Measurements from ENCODE around the gene GGACT.

Gene GGACT

GRCh38 chr13:100564444-100565223 is 24.0 kb downstream of the GGACT start:
- H3K36me3 ChIP-seq (ENCODE audit: control insufficient read depth, insufficient read depth, low read length), result no peaks in the 10 kb centered on the region
- no peak overlapping the region for H3K4me3 ChIP-seq (ENCODE audit: low read depth, low read length)
- peak overlapping the region; percentile 9 for H3K9ac ChIP-seq (ENCODE audit: low read depth, low read length)
- no peaks in the 10 kb centered on the region for H3K4me1 ChIP-seq (ENCODE audit: control insufficient read depth, insufficient read depth, low read length)
- H3K9me3 ChIP-seq (ENCODE audit: control insufficient read depth, insufficient read depth, low read length), result no peaks in the 10 kb centered on the region
- H3K27me3 ChIP-seq (ENCODE audit: control insufficient read depth, insufficient read depth, low read length), result no peaks in the 10 kb centered on the region

- H3K9me3 ChIP-seq (ENCODE audit: control insufficient read depth, insufficient read depth, low read length), result no peaks in the 10 kb centered on the region
- no peak overlapping the region for H3K4me3 ChIP-seq (ENCODE audit: low read depth, low read length)
- H3K4me1 ChIP-seq (ENCODE audit: control insufficient read depth, insufficient read depth, low read length), result no peaks in the 10 kb centered on the region
- H3K36me3 ChIP-seq (ENCODE audit: control insufficient read depth, insufficient read depth, low read length), result no peaks in the 10 kb centered on the region
- no peaks in the 10 kb centered on the region for H3K27me3 ChIP-seq (ENCODE audit: control insufficient read depth, insufficient read depth, low read length)
- no peak overlapping the region for H3K9ac ChIP-seq (ENCODE audit: low read depth, low read length)
These were observed 24.8 kb downstream of the GGACT start for GRCh38 chr13:100563779-100564178.

- Histone ChIP-seq H3K36me3 (ENCODE audit: control insufficient read depth, insufficient read depth, low read length) (no peaks in the 10 kb centered on the region), H3K4me3 (ENCODE audit: low read depth, low read length) (no peak overlapping the region), H3K9me3 (ENCODE audit: control insufficient read depth, insufficient read depth, low read length) (no peaks in the 10 kb centered on the region), H3K9ac (ENCODE audit: low read depth, low read length) (no peak overlapping the region), H3K27me3 (ENCODE audit: control insufficient read depth, insufficient read depth, low read length) (no peaks in the 10 kb centered on the region), H3K4me1 (ENCODE audit: control insufficient read depth, insufficient read depth, low read length) (no peaks in the 10 kb centered on the region)
These were observed 26.9 kb downstream of the GGACT start for GRCh38 chr13:100561599-100562204.

GRCh38 chr13:100561158-100561499 is 27.5 kb downstream of the GGACT start:
- Histone ChIP-seq H3K4me1 (ENCODE audit: control insufficient read depth, insufficient read depth, low read length) (no peaks in the 10 kb centered on the region), H3K4me3 (ENCODE audit: low read depth, low read length) (no peak overlapping the region)

GRCh38 chr13:100560498-100561157 is 28.0 kb downstream of the GGACT start:
- Histone ChIP-seq H3K4me1 (ENCODE audit: control insufficient read depth, insufficient read depth, low read length) (no peaks in the 10 kb centered on the region), H3K4me3 (ENCODE audit: low read depth, low read length) (no peak overlapping the region), H3K27me3 (ENCODE audit: control insufficient read depth, insufficient read depth, low read length) (no peaks in the 10 kb centered on the region), H3K9me3 (ENCODE audit: control insufficient read depth, insufficient read depth, low read length) (no peaks in the 10 kb centered on the region), H3K36me3 (ENCODE audit: control insufficient read depth, insufficient read depth, low read length) (no peaks in the 10 kb centered on the region), H3K9ac (ENCODE audit: low read depth, low read length) (no peak overlapping the region)

More at GRCh38 chr13:100561158-100561499, 27.5 kb downstream of the GGACT start:
- no peaks in the 10 kb centered on the region for H3K27me3 ChIP-seq (ENCODE audit: control insufficient read depth, insufficient read depth, low read length)
- H3K9ac ChIP-seq (ENCODE audit: low read depth, low read length), result no peak overlapping the region
- H3K36me3 ChIP-seq (ENCODE audit: control insufficient read depth, insufficient read depth, low read length), result no peaks in the 10 kb centered on the region
- H3K9me3 ChIP-seq (ENCODE audit: control insufficient read depth, insufficient read depth, low read length), result no peaks in the 10 kb centered on the region

- Histone ChIP-seq H3K9ac (ENCODE audit: low read depth, low read length) (no peak overlapping the region), H3K36me3 (ENCODE audit: control insufficient read depth, insufficient read depth, low read length) (no peaks in the 10 kb centered on the region), H3K9me3 (ENCODE audit: control insufficient read depth, insufficient read depth, low read length) (no peaks in the 10 kb centered on the region), H3K27me3 (ENCODE audit: control insufficient read depth, insufficient read depth, low read length) (no peaks in the 10 kb centered on the region), H3K4me1 (ENCODE audit: control insufficient read depth, insufficient read depth, low read length) (no peaks in the 10 kb centered on the region), H3K4me3 (ENCODE audit: low read depth, low read length) (no peak overlapping the region)
These were observed 28.7 kb downstream of the GGACT start for GRCh38 chr13:100559886-100560285.

- Histone ChIP-seq H3K36me3 (ENCODE audit: control insufficient read depth, insufficient read depth, low read length) (no peaks in the 10 kb centered on the region), H3K9ac (ENCODE audit: low read depth, low read length) (no peak overlapping the region), H3K27me3 (ENCODE audit: control insufficient read depth, insufficient read depth, low read length) (no peaks in the 10 kb centered on the region), H3K4me1 (ENCODE audit: control insufficient read depth, insufficient read depth, low read length) (no peaks in the 10 kb centered on the region), H3K9me3 (ENCODE audit: control insufficient read depth, insufficient read depth, low read length) (no peaks in the 10 kb centered on the region), H3K4me3 (ENCODE audit: low read depth, low read length) (no peak overlapping the region)
These were observed 35.8 kb downstream of the GGACT start for GRCh38 chr13:100552755-100553154.

- H3K9me3 ChIP-seq (ENCODE audit: control insufficient read depth, insufficient read depth, low read length), result no peaks in the 10 kb centered on the region
- no peaks in the 10 kb centered on the region for H3K36me3 ChIP-seq (ENCODE audit: control insufficient read depth, insufficient read depth, low read length)
- H3K9ac ChIP-seq (ENCODE audit: low read depth, low read length), result no peak overlapping the region
- no peaks in the 10 kb centered on the region for H3K4me1 ChIP-seq (ENCODE audit: control insufficient read depth, insufficient read depth, low read length)
- no peak overlapping the region for H3K4me3 ChIP-seq (ENCODE audit: low read depth, low read length)
- no peaks in the 10 kb centered on the region for H3K27me3 ChIP-seq (ENCODE audit: control insufficient read depth, insufficient read depth, low read length)
These were observed 39.3 kb downstream of the GGACT start for GRCh38 chr13:100549316-100549715.

GRCh38 chr13:100547791-100548201 is 40.8 kb downstream of the GGACT start:
- H3K9ac ChIP-seq (ENCODE audit: low read depth, low read length), result no peak overlapping the region
- H3K36me3 ChIP-seq (ENCODE audit: control insufficient read depth, insufficient read depth, low read length), result no peaks in the 10 kb centered on the region
- no peaks in the 10 kb centered on the region for H3K4me1 ChIP-seq (ENCODE audit: control insufficient read depth, insufficient read depth, low read length)
- no peaks in the 10 kb centered on the region for H3K9me3 ChIP-seq (ENCODE audit: control insufficient read depth, insufficient read depth, low read length)
- no peak overlapping the region for H3K4me3 ChIP-seq (ENCODE audit: low read depth, low read length)
- H3K27me3 ChIP-seq (ENCODE audit: control insufficient read depth, insufficient read depth, low read length), result no peaks in the 10 kb centered on the region

GRCh38 chr13:100546713-100547405 is 41.7 kb downstream of the GGACT start:
- Histone ChIP-seq H3K27me3 (ENCODE audit: control insufficient read depth, insufficient read depth, low read length) (no peaks in the 10 kb centered on the region), H3K9ac (ENCODE audit: low read depth, low read length) (no peak overlapping the region), H3K9me3 (ENCODE audit: control insufficient read depth, insufficient read depth, low read length) (no peaks in the 10 kb centered on the region), H3K36me3 (ENCODE audit: control insufficient read depth, insufficient read depth, low read length) (no peaks in the 10 kb centered on the region), H3K4me3 (ENCODE audit: low read depth, low read length) (no peak overlapping the region), H3K4me1 (ENCODE audit: control insufficient read depth, insufficient read depth, low read length) (no peaks in the 10 kb centered on the region)

- H3K4me1 ChIP-seq (ENCODE audit: control insufficient read depth, insufficient read depth, low read length), result no peaks in the 10 kb centered on the region
- H3K27me3 ChIP-seq (ENCODE audit: control insufficient read depth, insufficient read depth, low read length), result no peaks in the 10 kb centered on the region
- H3K36me3 ChIP-seq (ENCODE audit: control insufficient read depth, insufficient read depth, low read length), result no peaks in the 10 kb centered on the region
- no peak overlapping the region for H3K4me3 ChIP-seq (ENCODE audit: low read depth, low read length)
- no peaks in the 10 kb centered on the region for H3K9me3 ChIP-seq (ENCODE audit: control insufficient read depth, insufficient read depth, low read length)
- no peak overlapping the region for H3K9ac ChIP-seq (ENCODE audit: low read depth, low read length)
These were observed 42.9 kb downstream of the GGACT start for GRCh38 chr13:100545684-100546061.

Measured in iPS-15b (cell line).